Testis (tissue), 3 donors: ENCODE measurements around the gene RABGGTA. TPM values are rescaled to one million over a fixed set of nuclear protein-coding genes. Genes with fewer than 3 reads are reported as not detected.

ENCODE experiments used
- DNase-seq: peaks from one replicate; pipeline ENCODE4 v3.0.0-alpha.2; 2019
- H3K27ac ChIP-seq, 2 donors: fragments of 200-600 bp; sonication (generic); one replicate each; pipeline ENCODE4 v1.5.1; 2019
- H3K27me3 ChIP-seq: fragments of 200-600 bp; sonication (generic); one replicate; pipeline ENCODE4 v1.5.1; 2019
- H3K36me3 ChIP-seq: fragments of 200-600 bp; sonication (generic); one replicate; pipeline ENCODE4 v1.5.1; 2017; ENCODE audit warnings: low read depth; ENCODE audit errors: missing control alignments
- H3K4me1 ChIP-seq: fragments of 200-600 bp; sonication (generic); one replicate; pipeline ENCODE4 v1.5.1; 2019
- H3K4me3 ChIP-seq, 2 donors: fragments of 200-600 bp; sonication (generic); one replicate each; pipeline ENCODE4 v1.5.1; 2017 to 2019
- H3K9me3 ChIP-seq: fragments of 200-600 bp; sonication (generic); one replicate; pipeline ENCODE4 v1.5.1; 2017
- CTCF ChIP-seq, 3 experiments: fragments of 450-650 bp in 2 of 3; fragments of 200-600 bp in 1 of 3; sonication (generic) in 1 of 3; IDR thresholded peaks; one replicate each; pipeline ENCODE4 v1.5.1; 2016 to 2019; ENCODE audit warnings: antibody characterized with exemption in 3 of 3, mild to moderate bottlenecking in 2 of 3, moderate library complexity in 1 of 3
- POLR2A ChIP-seq: fragments of 450-650 bp; IDR thresholded peaks from one replicate; pipeline ENCODE4 v1.6.1; 2017; ENCODE audit warnings: antibody characterized with exemption, mild to moderate bottlenecking, moderate library complexity
- WGBS, 2 donors: methylation state at CpG; one replicate each; pipeline ENCODE4 v1.1.5; 2018; 5-methylcytosine and 5-hydroxymethylcytosine counted together
- intact Hi-C: fragments of 100-400 bp; cut with DNase I; formaldehyde crosslinking; loops from one replicate; pipeline ENCODE4 v1.15.1; 2023; ENCODE audit warnings: low total_unique reads
- polyA plus RNA-seq: library from polyadenylated mRNA; stranded (reverse); fragments of 350-450 nt; fragmentation: Illumina TruSeq; extraction: RNeasy Lipid Tissue Mini Kit (QIAGEN cat#74804); gene quantifications from one replicate; pipeline ENCODE4 v1.2.3, GENCODE V29; 2014; ENCODE audit warnings: low read depth, low replicate concordance; ENCODE audit not compliant: insufficient read depth
- total RNA-seq, 2 donors: library from RNA; depleted of rRNA; stranded (reverse); fragments of >200 nt; gene quantifications; one replicate each; pipeline ENCODE4 v1.2.3, GENCODE V29; 2016

Gene RABGGTA
- total and polyA plus RNA-seq, 3 donors from 2014 or later, result 33.5 to 90.2 (median 70.9) TPM

DNA sequence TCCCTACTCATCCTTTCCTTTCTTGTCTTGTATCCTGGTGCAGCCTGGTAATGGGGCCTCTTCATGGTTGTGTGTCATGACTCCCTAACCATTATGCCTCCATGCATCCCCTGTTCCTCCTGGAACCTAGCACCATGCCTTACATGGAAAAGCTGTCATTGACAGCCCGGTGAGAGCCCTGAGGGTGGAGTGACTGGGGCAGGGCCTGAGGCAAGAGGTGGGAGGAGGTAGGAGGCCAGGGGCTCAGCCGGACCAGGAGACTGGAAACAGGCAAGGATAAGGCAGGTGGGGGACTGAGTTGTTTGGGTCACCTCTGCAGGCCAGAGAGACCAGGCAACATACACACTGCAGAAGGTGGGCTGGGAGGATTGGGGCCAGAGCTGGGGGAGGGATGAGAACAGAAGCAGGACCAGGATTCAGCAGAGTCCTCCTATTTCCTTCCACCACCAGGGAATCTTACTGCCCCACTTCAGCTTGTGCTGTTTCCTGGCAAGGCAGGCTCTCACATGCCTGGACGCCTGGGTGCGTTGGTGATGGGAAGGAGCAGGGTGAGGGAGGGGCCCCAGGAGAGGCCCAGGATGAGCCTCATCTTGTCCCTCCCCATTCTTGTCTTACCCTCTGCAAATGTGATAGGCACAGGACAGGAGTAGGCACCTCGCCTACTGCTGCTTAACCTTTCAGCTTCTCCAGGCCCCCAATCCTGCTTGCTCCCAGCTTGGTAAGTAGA lies 38.3 kb upstream of the RABGGTA start, which contains the start of gene LTB4R2:
Gene LTB4R2, plus strand, starts transcription at position 603 of the 727 bp plus-strand sequence. CDS start 525 bp downstream, outside the sequence.
- Histone ChIP-seq H3K36me3 (no peaks in the 10 kb centered on the region), H3K4me1 (peaks cover 15% of the 10 kb centered on the region), H3K4me3 (peak within 1 kb of the TSS; percentile 55 to 65), H3K9me3 (no peaks in the 10 kb centered on the region), H3K27ac (peak within 1 kb of the TSS; percentile 57 to 80), H3K27me3 (no peaks in the 10 kb centered on the region)
- intact Hi-C loops, result no loop called here
- TF ChIP-seq POLR2A (no peak), CTCF (IDR thresholded peaks at IDR 0.05) (no peak)
- DNase-seq, result no peak
- 82 to 84% methylated on average over 5 of the region's 5 CpGs for WGBS, 2 donors

DNA sequence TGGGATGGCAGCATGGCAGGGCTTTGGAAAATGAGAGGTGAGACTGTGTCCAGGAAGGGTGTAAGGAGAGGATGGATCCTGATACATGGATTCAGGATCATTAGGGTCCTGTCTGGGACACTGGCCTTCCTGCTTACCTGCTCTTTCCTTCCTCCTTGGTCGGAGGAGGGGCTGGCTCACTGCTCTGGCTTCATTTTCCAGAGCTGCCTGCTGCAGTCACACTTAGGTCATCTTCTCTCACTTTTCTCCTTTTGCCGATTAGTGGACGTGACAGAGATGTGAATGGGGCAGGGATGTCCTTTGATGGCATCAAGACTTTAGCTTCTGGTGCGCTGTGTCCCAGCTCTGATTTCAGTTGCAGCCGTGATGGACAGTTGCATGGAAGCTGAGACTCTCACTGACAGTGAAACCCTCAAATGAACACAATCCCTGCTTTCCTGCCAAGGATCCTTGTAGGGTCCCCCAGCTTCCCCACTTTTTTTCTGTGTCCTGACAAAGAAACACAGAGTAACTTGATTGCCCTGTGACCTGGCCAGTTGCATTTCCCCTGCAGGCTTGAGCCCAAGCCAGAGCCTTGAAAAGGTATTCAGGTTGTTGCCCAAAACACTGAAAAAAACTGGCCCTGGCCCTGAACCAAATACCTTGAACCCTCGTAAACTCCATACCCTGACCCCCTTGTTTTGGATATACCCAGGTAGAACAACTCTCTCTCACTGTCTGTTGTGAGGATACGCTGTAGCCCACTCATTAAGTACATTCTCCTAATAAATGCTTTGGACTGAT lies 37.1 kb upstream of the RABGGTA start:
- no peak for DNase-seq
- TF ChIP-seq POLR2A (no peak), CTCF (IDR thresholded peaks at IDR 0.05) (no peak)
- intact Hi-C loops, result no loop called here
- H3K4me1 ChIP-seq, result peaks cover 15% of the 10 kb centered on the region
- H3K36me3 ChIP-seq, result no peaks in the 10 kb centered on the region
- no peaks in the 10 kb centered on the region for H3K9me3 ChIP-seq
- H3K27me3 ChIP-seq, result no peaks in the 10 kb centered on the region
- H3K27ac ChIP-seq, result no peak overlapping the region
- 86 to 88% methylated on average over 7 of the region's 7 CpGs for WGBS, 2 donors
- H3K4me3 ChIP-seq, result no peak overlapping the region

DNA sequence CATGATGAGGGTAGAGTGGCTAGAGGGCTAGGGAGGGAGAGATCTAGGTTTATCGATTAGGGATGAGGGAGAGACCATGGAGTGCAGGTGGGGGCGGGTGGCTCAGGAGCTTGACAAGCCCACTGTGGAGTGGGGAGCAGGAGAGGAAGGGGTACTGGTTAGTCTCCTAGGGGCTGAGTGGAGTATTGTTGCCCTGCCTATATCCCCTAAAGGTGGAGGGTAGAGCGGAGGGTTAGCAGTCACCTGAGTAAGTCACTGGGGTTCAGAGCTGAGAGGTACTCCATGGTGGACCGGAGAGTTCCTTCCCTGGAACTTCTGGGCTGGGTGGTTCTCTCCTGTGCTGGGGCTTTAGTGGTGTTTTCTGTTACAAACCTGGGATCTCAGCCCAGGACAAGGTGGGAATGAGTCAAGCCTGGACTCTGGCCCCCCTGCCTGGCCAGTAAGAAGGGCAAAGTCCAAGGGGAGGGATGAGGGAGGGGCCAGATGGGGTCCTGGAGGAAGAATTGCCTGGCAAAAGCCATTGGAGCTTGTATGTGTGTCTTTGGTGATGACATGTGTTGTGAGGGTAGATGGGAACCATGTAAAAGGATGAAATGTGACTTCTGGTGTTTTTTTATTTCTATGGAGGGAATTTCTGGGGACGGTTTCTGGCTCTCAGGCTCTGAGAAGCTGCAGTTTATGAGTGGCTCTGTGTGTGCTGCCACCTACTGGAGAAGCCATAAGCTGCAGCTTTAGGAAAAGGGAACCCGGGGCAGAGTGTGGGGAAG lies 36.4 kb upstream of the RABGGTA start, which contains the start of gene CIDEB:
Gene CIDEB, minus strand, starts transcription at position 403 of the 767 bp plus-strand sequence. Its CDS starts 119 bp downstream, at position 284.
- no peaks in the 10 kb centered on the region for H3K36me3 ChIP-seq
- 61 to 63% methylated on average over 6 of the region's 6 CpGs for WGBS, 2 donors
- peak; percentile 73 for DNase-seq
- H3K4me1 ChIP-seq, result peaks cover 15% of the 10 kb centered on the region
- H3K9me3 ChIP-seq, result no peaks in the 10 kb centered on the region
- intact Hi-C loops, result no loop called here
- TF ChIP-seq POLR2A, result no peak
- TF ChIP-seq CTCF (IDR thresholded peaks at IDR 0.05), result peak; percentile 61 to 91 (median 80)
- no peaks in the 10 kb centered on the region for H3K27me3 ChIP-seq
- no peak within 1 kb of the TSS for H3K27ac ChIP-seq
- H3K4me3 ChIP-seq, result no peak within 1 kb of the TSS

DNA sequence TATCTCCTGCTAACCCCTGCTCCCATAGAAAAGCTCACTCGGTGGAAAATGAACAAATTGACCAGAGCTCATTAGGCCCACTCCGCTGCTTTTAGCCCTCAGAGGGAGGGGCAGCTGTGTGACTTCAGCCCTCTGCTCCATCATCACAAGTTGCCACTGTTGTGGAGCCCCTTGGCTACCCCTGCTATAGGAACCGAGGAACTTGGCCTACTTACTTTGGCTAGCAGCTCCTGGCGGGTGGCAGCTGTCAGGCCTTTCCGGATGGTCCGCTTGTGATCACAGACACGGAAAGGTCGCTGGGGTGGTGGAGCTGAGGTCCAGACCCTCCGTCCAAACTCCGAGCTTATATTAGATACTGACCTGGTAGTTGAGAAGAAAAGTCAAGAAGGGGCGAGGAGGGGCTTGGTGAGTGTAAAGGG lies 35.8 kb upstream of the RABGGTA start:
- no peaks in the 10 kb centered on the region for H3K36me3 ChIP-seq
- no peak for DNase-seq
- intact Hi-C loops, result no loop called here
- no peaks in the 10 kb centered on the region for H3K9me3 ChIP-seq
- no peak overlapping the region for H3K4me3 ChIP-seq
- peaks cover 15% of the 10 kb centered on the region for H3K4me1 ChIP-seq
- no peaks in the 10 kb centered on the region for H3K27me3 ChIP-seq
- H3K27ac ChIP-seq, result no peak overlapping the region
- TF ChIP-seq CTCF (IDR thresholded peaks at IDR 0.05) (no peak), POLR2A (no peak)
- WGBS, 2 donors, result 84 to 87% methylated on average over 10 to 11 of the region's 11 CpGs
